A549 (cell line): Measurements from ENCODE around the gene LRIG3.

Experiments
- CEBPB ChIP-seq, 2 experiments: fragments of >200 bp in 1 of 2; sonication (Bioruptor Twin) in 1 of 2; formaldehyde crosslinking in 1 of 2; IDR thresholded peaks; 2 replicates each; pipeline ENCODE4 v1.6.1; 2012 to 2016
- CHD2 ChIP-seq: fragments of 150-350 bp; IDR thresholded peaks from 2 replicates; pipeline ENCODE4 v1.6.1; 2014; ENCODE audit warnings: low read length; ENCODE audit not compliant: partially characterized antibody
- CTCF ChIP-seq: fragments of >200 bp; sonication (Bioruptor Twin); formaldehyde crosslinking; IDR thresholded peaks from 3 replicates; pipeline ENCODE4 v1.5.1; 2016
- ELK1 ChIP-seq: fragments of 150-350 bp; IDR thresholded peaks from 2 replicates; pipeline ENCODE4 v1.6.1; 2014; ENCODE audit warnings: low read depth, mild to moderate bottlenecking, low read length
- EP300 ChIP-seq, 2 experiments: fragments of >200 bp; sonication (Bioruptor Twin); formaldehyde crosslinking; IDR thresholded peaks; 2 replicates in 1 of 2; 3 replicates in 1 of 2; pipeline ENCODE4 v1.6.1; 2016 to 2017
- FOSL2 ChIP-seq, 2 experiments: fragments of 450-650 bp in 1 of 2; fragments of >200 bp in 1 of 2; sonication (Bioruptor Twin) in 1 of 2; formaldehyde crosslinking; IDR thresholded peaks; 2 replicates each; pipeline versions ENCODE4 v1.5.0 to v1.6.1; 2016 to 2020; ENCODE audit warnings: mild to moderate bottlenecking in 1 of 2, moderate library complexity in 1 of 2
- JUNB ChIP-seq: fragments of >200 bp; sonication (Bioruptor Twin); formaldehyde crosslinking; IDR thresholded peaks from 2 replicates; pipeline ENCODE4 v1.6.1; 2016
- KDM5A ChIP-seq: fragments of 200-600 bp; sonication (generic); IDR thresholded peaks from 2 replicates; pipeline ENCODE4 v1.6.1; 2016; ENCODE audit warnings: antibody characterized with exemption, mild to moderate bottlenecking
- MAFK ChIP-seq: fragments of 450-650 bp; IDR thresholded peaks from 2 replicates; pipeline ENCODE4 v1.6.1; 2014; ENCODE audit not compliant: partially characterized antibody
- MYC ChIP-seq: IDR thresholded peaks from 2 replicates; pipeline ENCODE4 v1.6.1; 2012; ENCODE audit warnings: mild to moderate bottlenecking, inconsistent platforms, low read length, improper control_type of control experiment, borderline replicate concordance
- PHF8 ChIP-seq: fragments of 200-600 bp; sonication (generic); IDR thresholded peaks from 2 replicates; pipeline ENCODE4 v1.6.1; 2016; ENCODE audit warnings: low read depth, mild to moderate bottlenecking, antibody characterized with exemption, moderate library complexity, borderline replicate concordance
- POLR2A ChIP-seq: IDR thresholded peaks from 2 replicates; pipeline ENCODE4 v1.6.1; 2012; ENCODE audit warnings: mild to moderate bottlenecking, low read length
- RAD21 ChIP-seq, 2 experiments: fragments of >200 bp in 1 of 2; sonication (Bioruptor Twin) in 1 of 2; formaldehyde crosslinking in 1 of 2; IDR thresholded peaks in 1 of 2; conservative IDR thresholded peaks in 1 of 2; 2 replicates in 1 of 2; 3 replicates in 1 of 2; pipeline ENCODE4 v1.6.1; 2012 to 2018; ENCODE audit warnings: inconsistent platforms in 1 of 2
- REST ChIP-seq: fragments of 200-600 bp; sonication (generic); IDR thresholded peaks from 2 replicates; pipeline ENCODE4 v1.6.1; 2016; ENCODE audit warnings: antibody characterized with exemption, mild to moderate bottlenecking, moderate library complexity

GRCh38 chr12:58871556-58871955 lies 48.7 kb downstream of the LRIG3 start:
- TF ChIP-seq CTCF (no peak), RAD21 (conservative IDR thresholded peaks at IDR 0.05 in 1 of 2, IDR thresholded peaks at IDR 0.05 in 1 of 2) (no peak), REST (no peak), MAFK (no peak), FOSL2 (IDR thresholded peaks at IDR 0.05) (no peak), FOSL2 (CRISPR knock-in tag; IDR thresholded peaks at IDR 0.05) (no peak), POLR2A (no peak), CEBPB (IDR thresholded peaks at IDR 0.05) (no peak), EP300 (IDR thresholded peaks at IDR 0.05) (no peak), JUNB (no peak), PHF8 (no peak), KDM5A (no peak), MYC (no peak), ELK1 (no peak), CHD2 (no peak)
